Lower lobe of right lung (tissue), 2 donors: ENCODE measurements around the gene ZNF143. TPM values are rescaled to one million over a fixed set of nuclear protein-coding genes. Genes with fewer than 3 reads are reported as not detected.

ENCODE experiments used
- ATAC-seq, 2 donors: fragments of 200-7000 bp; cut with Tn5 transposase; one replicate each; pipeline ENCODE4 v1.9.1; 2020 to 2022; ENCODE audit warnings: mild to moderate bottlenecking in 2 of 2, moderate library complexity in 2 of 2
- DNase-seq: peaks from one replicate; pipeline ENCODE4 v3.0.0-alpha.2; 2020
- H3K27ac ChIP-seq: fragments of 200-600 bp; one replicate; pipeline ENCODE4 v1.8.0; 2022
- H3K27me3 ChIP-seq: fragments of 200-600 bp; one replicate; pipeline ENCODE4 v1.8.0; 2022; ENCODE audit warnings: low read depth
- H3K36me3 ChIP-seq: fragments of 200-600 bp; one replicate; pipeline ENCODE4 v1.8.0; 2022; ENCODE audit warnings: mild to moderate bottlenecking
- H3K4me1 ChIP-seq: fragments of 200-600 bp; one replicate; pipeline ENCODE4 v1.8.0; 2022
- H3K4me3 ChIP-seq: fragments of 200-600 bp; one replicate; pipeline ENCODE4 v1.8.0; 2022; ENCODE audit warnings: mild to moderate bottlenecking
- H3K9me3 ChIP-seq: fragments of 200-600 bp; one replicate; pipeline ENCODE4 v1.8.0; 2022
- intact Hi-C: fragments of 100-400 bp; cut with DNase I; formaldehyde crosslinking; loops from one replicate; pipeline ENCODE4 v1.11.0; 2022
- total RNA-seq: library from RNA; stranded (reverse); fragmentation: NEBNext Ultra II Directional; extraction: Animal tissue kit (Norgen Biotek cat#: 25700); gene quantifications from one replicate; pipeline ENCODE4 v1.2.1, GENCODE V29; 2021
- TF ChIP-seq, protein P1 (sequence below): fragments of 200-600 bp; IDR thresholded peaks from one replicate; pipeline ENCODE4 v1.8.0; 2022; ENCODE audit warnings: antibody characterized with exemption, mild to moderate bottlenecking
- donor health status: DM: no; HTN: yes; CAD: no; lungs with severe emphysema.

Gene ZNF143
- total RNA-seq, 1 donor from 2014 or later, result 34.0 TPM

DNA sequence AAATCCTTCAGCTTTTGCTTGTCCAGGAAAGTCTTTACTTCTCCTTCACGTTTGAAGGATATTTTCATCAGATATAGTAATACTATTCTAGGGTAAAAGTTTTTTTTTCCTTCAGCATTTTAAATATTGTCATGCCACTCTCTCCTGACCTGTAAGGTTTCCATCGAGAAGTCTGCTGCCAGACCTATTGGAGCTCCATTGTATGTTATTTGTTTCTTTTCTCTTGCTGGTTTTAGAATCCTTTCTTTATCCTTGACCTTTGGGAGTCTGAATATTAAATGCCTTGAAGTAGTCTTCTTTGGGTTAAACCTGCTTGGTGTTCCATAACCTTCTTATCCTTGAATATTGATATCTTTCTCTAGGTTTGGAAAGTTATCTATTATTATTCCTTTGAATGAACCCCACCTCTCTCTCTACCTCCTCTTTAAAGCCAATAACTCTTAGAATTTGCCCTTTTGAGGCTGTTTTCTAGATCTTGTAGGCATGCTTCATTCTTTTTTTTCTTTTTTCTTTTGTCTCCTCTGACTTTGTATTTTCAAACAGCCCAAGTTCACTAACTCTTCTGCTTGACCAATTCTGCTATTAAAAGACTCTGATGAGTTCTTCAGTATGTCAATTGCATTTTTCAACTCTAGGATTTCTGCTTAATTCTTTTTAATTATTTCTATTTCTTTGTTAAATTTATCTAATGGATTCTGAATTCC is 100.6 kb downstream of the ZNF143 start:
- DNase-seq (no peak), ATAC-seq (no peak)
- Histone ChIP-seq H3K27me3 (no peaks in the 10 kb centered on the region), H3K4me1 (peaks cover 9% of the 10 kb centered on the region), H3K4me3 (no peak overlapping the region), H3K9me3 (no peaks in the 10 kb centered on the region), H3K36me3 (no peaks in the 10 kb centered on the region), H3K27ac (no peak overlapping the region)
- intact Hi-C loops, result no loop called here
- TF ChIP-seq, protein P1, sequence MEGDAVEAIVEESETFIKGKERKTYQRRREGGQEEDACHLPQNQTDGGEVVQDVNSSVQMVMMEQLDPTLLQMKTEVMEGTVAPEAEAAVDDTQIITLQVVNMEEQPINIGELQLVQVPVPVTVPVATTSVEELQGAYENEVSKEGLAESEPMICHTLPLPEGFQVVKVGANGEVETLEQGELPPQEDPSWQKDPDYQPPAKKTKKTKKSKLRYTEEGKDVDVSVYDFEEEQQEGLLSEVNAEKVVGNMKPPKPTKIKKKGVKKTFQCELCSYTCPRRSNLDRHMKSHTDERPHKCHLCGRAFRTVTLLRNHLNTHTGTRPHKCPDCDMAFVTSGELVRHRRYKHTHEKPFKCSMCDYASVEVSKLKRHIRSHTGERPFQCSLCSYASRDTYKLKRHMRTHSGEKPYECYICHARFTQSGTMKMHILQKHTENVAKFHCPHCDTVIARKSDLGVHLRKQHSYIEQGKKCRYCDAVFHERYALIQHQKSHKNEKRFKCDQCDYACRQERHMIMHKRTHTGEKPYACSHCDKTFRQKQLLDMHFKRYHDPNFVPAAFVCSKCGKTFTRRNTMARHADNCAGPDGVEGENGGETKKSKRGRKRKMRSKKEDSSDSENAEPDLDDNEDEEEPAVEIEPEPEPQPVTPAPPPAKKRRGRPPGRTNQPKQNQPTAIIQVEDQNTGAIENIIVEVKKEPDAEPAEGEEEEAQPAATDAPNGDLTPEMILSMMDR, result no peak

DNA sequence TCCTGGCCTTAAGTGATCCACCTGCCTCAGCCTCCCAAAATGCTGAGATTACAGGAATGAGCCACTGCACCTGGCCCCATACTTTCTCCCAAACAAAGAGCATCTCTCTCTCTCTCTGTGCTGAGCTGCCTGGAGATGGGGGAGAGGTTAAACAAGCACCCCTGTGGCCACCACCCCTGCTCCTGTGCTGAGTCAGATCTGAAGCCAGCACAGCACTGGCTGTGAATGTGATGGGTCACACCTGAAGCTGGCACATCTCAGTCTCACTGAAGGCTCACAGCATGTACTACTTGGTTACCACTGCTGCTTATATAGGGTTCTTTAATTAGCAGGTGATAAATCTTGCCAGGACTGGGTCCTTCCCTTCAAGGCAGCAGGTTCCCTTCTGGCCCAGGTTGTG is 101.9 kb downstream of the ZNF143 start:
- TF ChIP-seq, protein P1, result no peak
- no peak for DNase-seq
- Histone ChIP-seq H3K9me3 (no peaks in the 10 kb centered on the region), H3K4me3 (no peak overlapping the region), H3K27ac (no peak overlapping the region), H3K27me3 (no peaks in the 10 kb centered on the region), H3K4me1 (peaks cover 11% of the 10 kb centered on the region), H3K36me3 (no peaks in the 10 kb centered on the region)
- intact Hi-C loops, result no loop called here
- peak in 1 of 2 donors; percentile 22 for ATAC-seq

DNA sequence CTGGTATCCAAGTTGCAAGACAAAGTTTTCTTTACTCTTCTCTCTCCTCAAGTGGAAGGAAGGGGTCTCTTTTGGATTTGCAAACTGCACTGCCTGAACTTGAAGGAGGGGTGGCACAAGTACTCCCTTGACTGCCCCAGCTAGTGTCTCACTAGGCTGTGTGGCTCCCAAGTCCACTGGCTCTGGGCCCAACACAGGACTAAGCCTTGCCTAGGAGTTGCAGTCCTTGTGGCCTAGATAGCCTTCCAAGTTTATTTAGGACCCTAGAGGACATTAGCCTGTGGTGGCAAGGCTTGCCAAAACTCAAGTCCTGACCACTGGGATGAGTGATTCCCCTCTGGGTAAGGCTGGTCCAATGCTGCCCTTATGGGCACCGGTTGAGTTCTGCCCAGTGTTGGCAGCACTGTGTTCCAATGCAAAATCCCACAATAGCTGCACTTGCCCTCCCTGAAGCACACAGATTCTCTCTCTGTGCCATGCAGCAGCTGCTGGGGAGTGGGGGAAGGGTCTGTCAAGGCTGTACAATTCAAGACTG is 102.5 kb downstream of the ZNF143 start:
- H3K27me3 ChIP-seq, result no peaks in the 10 kb centered on the region
- no peak overlapping the region for H3K4me3 ChIP-seq
- H3K27ac ChIP-seq, result no peak overlapping the region
- intact Hi-C loops, result no loop called here
- no peaks in the 10 kb centered on the region for H3K9me3 ChIP-seq
- TF ChIP-seq, protein P1, result no peak
- peaks cover 15% of the 10 kb centered on the region for H3K4me1 ChIP-seq
- DNase-seq (no peak), ATAC-seq (no peak)
- H3K36me3 ChIP-seq, result no peaks in the 10 kb centered on the region

DNA sequence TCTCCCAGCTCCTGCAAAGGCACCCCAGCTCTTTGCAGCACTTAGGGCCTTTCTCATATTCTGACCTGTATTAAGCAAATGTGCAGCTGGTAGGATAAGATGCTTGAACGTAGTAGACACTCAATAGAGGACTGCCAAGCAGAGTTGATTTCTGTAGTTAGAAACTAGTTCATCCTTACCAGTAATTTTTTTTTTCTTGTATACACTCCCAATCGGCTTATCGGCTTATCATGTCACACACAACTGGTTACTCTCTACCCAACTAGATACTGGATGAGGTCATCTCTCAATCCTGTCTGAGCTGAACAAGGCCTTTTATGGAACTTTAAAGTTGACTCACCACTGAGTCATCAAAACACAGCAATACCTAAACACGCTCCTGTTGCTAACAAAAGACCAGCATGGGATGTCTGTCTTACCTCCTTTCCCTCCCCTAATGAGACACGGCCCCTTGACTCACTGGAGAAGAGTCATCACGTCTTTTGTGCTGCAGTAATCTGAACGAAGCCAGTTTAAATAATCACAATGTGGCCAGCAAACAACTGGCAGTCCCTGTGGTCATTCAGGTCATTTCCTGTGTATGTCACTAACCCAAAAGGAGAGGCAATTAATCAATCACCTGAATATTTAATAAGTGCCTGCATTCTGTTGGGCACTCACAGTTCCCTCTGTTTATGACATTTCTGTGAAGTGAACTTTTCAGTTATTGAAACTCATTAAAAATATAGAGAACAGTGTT is 105.2 kb downstream of the ZNF143 start:
- no peak for DNase-seq
- Histone ChIP-seq H3K27ac (peak overlapping the region; percentile 94), H3K4me1 (peaks cover 35% of the 10 kb centered on the region)

DNA sequence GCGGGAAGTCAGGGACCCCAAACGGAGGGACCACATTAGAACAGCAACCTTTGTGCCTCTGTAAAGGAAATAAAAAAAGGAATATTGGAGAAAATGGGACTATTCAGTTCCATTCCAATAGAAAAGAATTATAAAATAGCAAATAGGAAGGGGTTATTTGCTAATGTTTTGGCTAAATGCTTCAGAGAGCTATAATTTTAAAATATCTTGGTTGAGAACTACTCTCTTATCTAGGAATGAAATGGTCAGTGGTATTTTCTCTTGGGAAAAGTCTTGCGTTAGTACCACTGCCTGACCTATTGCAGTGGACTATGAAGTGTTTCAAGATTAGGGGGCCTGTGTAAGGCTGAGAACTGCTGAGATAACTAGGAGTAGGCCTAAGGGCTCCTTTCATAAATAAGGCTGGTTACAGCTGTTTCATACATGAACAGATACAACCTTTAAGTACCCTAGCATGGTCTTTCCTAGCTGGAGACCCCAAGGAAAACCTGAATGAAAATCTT is 105.8 kb downstream of the ZNF143 start:
- H3K4me1 ChIP-seq, result peaks cover 35% of the 10 kb centered on the region
- ATAC-seq, result no peak

More for the DNA sequence above, 105.2 kb downstream of the ZNF143 start:
- no peaks in the 10 kb centered on the region for H3K36me3 ChIP-seq
- no peaks in the 10 kb centered on the region for H3K27me3 ChIP-seq
- H3K4me3 ChIP-seq, result no peak overlapping the region
- TF ChIP-seq, protein P1, result no peak
- ATAC-seq, result peak; percentile 67
- intact Hi-C loops, result no loop called here
- H3K9me3 ChIP-seq, result no peaks in the 10 kb centered on the region

More for the DNA sequence above, 105.8 kb downstream of the ZNF143 start:
- no peak for DNase-seq
- Histone ChIP-seq H3K36me3 (no peaks in the 10 kb centered on the region), H3K4me3 (no peak overlapping the region), H3K27me3 (no peaks in the 10 kb centered on the region), H3K9me3 (no peaks in the 10 kb centered on the region), H3K27ac (peak overlapping the region; percentile 94)
- intact Hi-C loops, result no loop called here
- TF ChIP-seq, protein P1, result no peak
